GM12875 (cell line): ENCODE data around the gene DPP6.

ENCODE experiments used
- H3K4me3 ChIP-seq: one replicate; pipeline ENCODE4 v1.5.1; 2011; ENCODE audit warnings: low read depth, low read length, control low read depth
- TF ChIP-seq, protein P1 (sequence below): IDR thresholded peaks from 2 replicates; pipeline ENCODE4 v1.5.1; 2011; ENCODE audit warnings: low read depth, mild to moderate bottlenecking, control low read depth, inconsistent platforms, low read length, moderate library complexity, borderline replicate concordance; ENCODE audit not compliant: insufficient read depth

DPP6 gene

DNA sequence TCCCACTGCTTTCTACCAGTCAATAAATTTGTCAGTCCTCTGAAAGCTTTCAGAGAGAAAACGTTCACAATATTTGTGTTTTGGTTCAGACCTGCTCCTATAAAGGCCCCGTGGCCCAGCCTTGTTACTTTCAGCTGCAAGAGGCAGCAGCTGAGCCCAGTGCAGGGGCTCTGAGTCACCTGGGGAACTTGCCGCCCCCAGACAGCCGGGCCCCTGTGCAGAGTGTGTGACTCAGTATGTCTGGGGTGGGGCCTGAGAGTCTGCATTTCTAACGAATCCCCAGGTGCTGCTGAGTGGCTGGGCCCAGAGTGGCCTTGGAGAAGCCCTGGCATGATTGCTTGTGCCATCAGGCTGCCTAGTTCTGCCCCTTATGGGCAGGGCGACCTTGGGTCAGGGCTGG lies 647.2 kb downstream of the DPP6 start:
- no peak overlapping the region for H3K4me3 ChIP-seq
- TF ChIP-seq, protein P1, sequence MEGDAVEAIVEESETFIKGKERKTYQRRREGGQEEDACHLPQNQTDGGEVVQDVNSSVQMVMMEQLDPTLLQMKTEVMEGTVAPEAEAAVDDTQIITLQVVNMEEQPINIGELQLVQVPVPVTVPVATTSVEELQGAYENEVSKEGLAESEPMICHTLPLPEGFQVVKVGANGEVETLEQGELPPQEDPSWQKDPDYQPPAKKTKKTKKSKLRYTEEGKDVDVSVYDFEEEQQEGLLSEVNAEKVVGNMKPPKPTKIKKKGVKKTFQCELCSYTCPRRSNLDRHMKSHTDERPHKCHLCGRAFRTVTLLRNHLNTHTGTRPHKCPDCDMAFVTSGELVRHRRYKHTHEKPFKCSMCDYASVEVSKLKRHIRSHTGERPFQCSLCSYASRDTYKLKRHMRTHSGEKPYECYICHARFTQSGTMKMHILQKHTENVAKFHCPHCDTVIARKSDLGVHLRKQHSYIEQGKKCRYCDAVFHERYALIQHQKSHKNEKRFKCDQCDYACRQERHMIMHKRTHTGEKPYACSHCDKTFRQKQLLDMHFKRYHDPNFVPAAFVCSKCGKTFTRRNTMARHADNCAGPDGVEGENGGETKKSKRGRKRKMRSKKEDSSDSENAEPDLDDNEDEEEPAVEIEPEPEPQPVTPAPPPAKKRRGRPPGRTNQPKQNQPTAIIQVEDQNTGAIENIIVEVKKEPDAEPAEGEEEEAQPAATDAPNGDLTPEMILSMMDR = no peak

DNA sequence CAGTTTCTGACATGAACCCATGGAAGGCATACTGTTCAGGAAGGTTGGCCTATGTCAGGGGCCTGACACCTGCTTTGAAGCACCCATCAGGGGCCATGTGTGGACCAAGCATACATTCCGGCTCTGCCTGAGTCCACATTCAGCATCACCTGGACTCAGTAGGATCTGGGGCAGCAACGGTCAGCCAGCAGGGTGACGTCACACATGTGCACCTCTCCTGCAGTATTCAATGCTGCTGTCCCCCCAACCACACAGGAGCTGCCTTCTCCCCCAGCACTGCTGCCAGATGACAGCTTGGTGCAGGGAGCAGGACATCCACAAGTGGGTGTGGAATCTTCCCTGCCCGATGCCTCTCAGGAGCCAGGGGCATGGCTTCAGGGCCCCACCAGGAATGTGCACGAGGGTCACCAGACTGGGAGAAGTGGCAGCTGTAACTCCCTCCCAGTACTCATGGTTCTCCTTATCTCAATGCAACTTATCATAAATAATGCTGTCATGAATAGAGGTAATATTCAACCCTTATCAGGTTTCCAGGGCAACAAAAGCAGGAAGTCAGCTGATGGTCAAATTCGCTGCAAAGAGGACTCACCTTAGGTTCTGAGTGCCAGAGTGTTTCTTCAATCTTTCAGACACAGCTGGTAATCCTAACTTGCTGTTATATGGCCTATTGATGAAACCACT lies 657.8 kb downstream of the DPP6 start:
- TF ChIP-seq, protein P1 = no peak
- H3K4me3 ChIP-seq = no peak overlapping the region

DNA sequence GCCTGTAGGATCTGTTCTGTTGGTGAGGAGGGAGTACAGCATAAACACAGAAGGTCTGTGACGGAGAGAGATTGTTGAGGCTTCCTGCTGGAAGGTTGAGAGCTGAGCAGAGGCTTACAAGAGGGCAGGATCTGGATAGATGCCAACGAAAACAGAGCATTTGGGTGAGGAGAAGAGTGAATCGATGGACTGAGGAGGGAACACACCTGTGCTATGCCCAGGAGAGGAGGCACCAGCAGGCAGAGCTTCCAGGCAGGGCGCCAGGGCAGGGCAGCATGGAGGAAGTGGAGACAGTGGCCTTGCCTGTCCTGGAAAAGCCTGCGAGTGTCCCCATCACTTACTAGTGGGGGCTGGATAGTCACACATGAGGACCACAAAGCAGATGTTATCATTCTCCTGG lies 667.8 kb downstream of the DPP6 start:
- H3K4me3 ChIP-seq = no peak overlapping the region
- TF ChIP-seq, protein P1 = no peak

DNA sequence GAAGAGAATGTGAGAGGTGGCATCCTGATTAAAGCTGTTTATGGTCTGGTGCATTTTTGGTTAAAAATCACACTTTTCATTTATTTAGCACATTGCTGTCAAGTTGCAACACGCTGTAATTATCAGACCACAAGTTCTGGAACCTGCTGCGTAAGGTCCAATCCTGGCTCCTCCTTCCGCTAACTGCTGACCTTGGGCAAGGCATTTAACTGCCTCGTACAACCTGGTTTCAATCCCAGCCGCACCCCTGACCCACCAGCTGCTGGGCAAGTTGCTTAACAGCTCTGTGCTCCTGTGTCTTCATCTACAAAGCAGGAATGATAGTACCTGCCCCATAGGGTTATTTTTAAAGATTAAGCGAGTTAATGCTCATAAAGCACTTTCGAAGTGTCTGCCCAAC lies 668.9 kb downstream of the DPP6 start:
- H3K4me3 ChIP-seq = no peak overlapping the region
- TF ChIP-seq, protein P1 = no peak

DNA sequence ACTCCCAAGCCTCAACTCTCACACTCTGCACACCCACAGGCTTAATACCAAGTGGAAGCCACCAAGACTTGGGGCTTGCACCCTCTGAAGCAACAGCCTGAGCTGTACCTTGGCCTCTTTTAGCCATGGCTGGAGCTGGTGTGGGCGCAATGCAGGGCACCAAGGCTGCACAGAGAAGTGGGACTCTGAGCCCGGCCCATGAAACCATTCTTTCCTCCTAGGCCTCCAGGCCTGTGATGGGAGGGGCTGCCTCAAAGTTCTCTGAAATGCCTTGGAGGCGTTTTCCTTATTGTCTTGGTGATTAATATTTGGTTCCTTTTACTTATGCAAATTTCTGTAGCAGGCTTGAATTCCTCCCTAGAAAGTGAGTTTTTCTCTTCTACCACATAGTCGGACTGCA lies 674.2 kb downstream of the DPP6 start:
- TF ChIP-seq, protein P1 = no peak
- no peak overlapping the region for H3K4me3 ChIP-seq

DNA sequence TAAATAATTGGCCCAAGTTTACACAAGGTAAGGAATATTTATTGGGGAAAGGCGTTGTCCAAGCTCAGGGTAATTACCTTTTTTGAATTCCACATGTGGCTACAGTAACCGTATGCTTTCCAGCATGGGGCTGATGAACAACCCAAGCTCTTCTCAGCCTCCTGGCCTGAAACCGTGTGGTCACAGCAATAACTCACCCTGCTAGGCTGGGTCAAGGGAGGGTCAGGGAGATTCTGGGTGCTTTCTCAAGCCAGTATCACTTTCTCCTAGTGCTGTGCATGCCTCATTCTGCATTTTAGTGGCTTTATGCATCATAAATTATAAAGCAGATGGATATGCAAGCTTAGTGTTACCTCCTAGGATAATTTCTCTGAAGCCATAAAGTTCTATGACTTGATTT lies 676.9 kb downstream of the DPP6 start:
- H3K4me3 ChIP-seq = no peak overlapping the region
- TF ChIP-seq, protein P1 = no peak

DNA sequence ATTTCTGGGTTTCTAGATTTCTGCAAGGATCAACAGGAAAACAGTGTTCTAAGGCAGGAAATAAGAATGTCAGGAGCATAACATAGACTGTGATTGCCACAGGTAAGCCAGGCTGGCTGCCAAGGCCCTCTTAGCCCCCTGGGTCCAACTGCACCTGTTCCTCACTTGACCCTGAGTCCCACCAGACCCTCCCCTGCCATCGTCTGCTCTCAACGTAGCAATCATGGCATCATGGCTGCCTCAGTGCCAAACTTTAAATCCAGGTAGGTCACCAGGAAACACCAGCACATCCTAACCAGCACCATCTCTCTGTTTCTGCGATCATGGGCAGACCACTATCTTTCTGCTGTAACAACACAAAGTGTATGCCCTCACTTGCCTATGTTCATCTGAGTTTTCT lies 683.6 kb downstream of the DPP6 start:
- TF ChIP-seq, protein P1 = no peak
- no peak overlapping the region for H3K4me3 ChIP-seq
